ENCODE measurements around the gene SLC10A7. TPM values are rescaled to one million over a fixed set of nuclear protein-coding genes. Genes with fewer than 3 reads are reported as not detected.

SLC10A7 gene
- total and polyA plus RNA-seq, 2 donors (not counting 1 experiment from before 2014, with no cell fraction given), result 5.7 to 18.3 TPM

GRCh38 chr4:146398404-146398803 is 123.3 kb downstream of the SLC10A7 start:
- H3K27ac ChIP-seq (ENCODE audit: low read length in 2 of 2), result no peak overlapping the region
- Mint-ChIP-seq H3K27me3 (no peaks in the 10 kb centered on the region), H3K4me1 (no peaks in the 10 kb centered on the region), H3K9me3 (ENCODE audit: insufficient read depth) (no peaks in the 10 kb centered on the region), H3K4me3 (no peak overlapping the region), H3K27ac (no peak overlapping the region)
- ATAC-seq (ENCODE audit: low read depth), result no peak
- H4K20me1 ChIP-seq (ENCODE audit: control insufficient read depth, insufficient read depth, low read length, poor library complexity, severe bottlenecking), result no peaks in the 10 kb centered on the region
- no peak overlapping the region for H3K4me3 ChIP-seq (ENCODE audit: control extremely low read depth in 1 of 5, extremely low read depth in 1 of 5, insufficient read depth in 1 of 5, low read depth in 2 of 5, low read length in 4 of 5)
- H3K9ac ChIP-seq (ENCODE audit: low read length), result no peak overlapping the region
- ChIA-PET CTCF (no interaction called here), POLR2A (no interaction called here)
- H3K9me3 ChIP-seq (ENCODE audit: control extremely low read depth in 1 of 3, control insufficient read depth in 2 of 3, insufficient read depth in 1 of 3, low read length in 2 of 3), result no peaks in the 10 kb centered on the region
- H3K4me2 ChIP-seq (replicated peaks; ENCODE audit: low read depth, low read length, poor library complexity, severe bottlenecking), result no peak overlapping the region
- no peaks in the 10 kb centered on the region for H3K79me2 ChIP-seq (ENCODE audit: control insufficient read depth, insufficient read depth, low read length)
- H3K27me3 ChIP-seq (replicated peaks in 1 of 4; ENCODE audit: control extremely low read depth in 1 of 4, control insufficient read depth in 3 of 4, insufficient read depth in 4 of 4, low read length in 3 of 4), result no peaks in the 10 kb centered on the region
- TF ChIP-seq EZH2 (IDR thresholded peaks at IDR 0.05; ENCODE audit: borderline replicate concordance, insufficient read depth, low read depth, low read length, poor library complexity, severe bottlenecking), result no peak
- no peak for TF ChIP-seq CTCF (IDR thresholded peaks at IDR 0.05)
- no peak overlapping the region for H2AFZ ChIP-seq (ENCODE audit: insufficient read depth, low read depth, low read length, poor library complexity, severe bottlenecking)
- intact Hi-C loops (cut with micrococcal nuclease), result no loop called here
- H3K4me1 ChIP-seq (ENCODE audit: control insufficient read depth in 2 of 2, insufficient read depth in 2 of 2, low read length in 2 of 2), result no peaks in the 10 kb centered on the region
- no peaks in the 10 kb centered on the region for H3K36me3 ChIP-seq (replicated peaks in 1 of 2; ENCODE audit: control extremely low read depth in 1 of 2, control insufficient read depth in 1 of 2, extremely low read depth in 1 of 2, insufficient read depth in 2 of 2, low read length in 1 of 2)
- no CpG with 5 or more reads among the region's 1 CpG for WGBS (ENCODE audit: insufficient coverage)
- DNase-seq, result no peak

- Histone ChIP-seq H3K4me1 (ENCODE audit: control insufficient read depth in 2 of 2, insufficient read depth in 2 of 2, low read length in 2 of 2) (no peaks in the 10 kb centered on the region), H2AFZ (ENCODE audit: insufficient read depth, low read depth, low read length, poor library complexity, severe bottlenecking) (no peak overlapping the region), H3K27me3 (replicated peaks in 1 of 4; ENCODE audit: control extremely low read depth in 1 of 4, control insufficient read depth in 3 of 4, insufficient read depth in 4 of 4, low read length in 3 of 4) (no peaks in the 10 kb centered on the region), H4K20me1 (ENCODE audit: control insufficient read depth, insufficient read depth, low read length, poor library complexity, severe bottlenecking) (no peaks in the 10 kb centered on the region), H3K4me2 (replicated peaks; ENCODE audit: low read depth, low read length, poor library complexity, severe bottlenecking) (no peak overlapping the region), H3K9me3 (ENCODE audit: control extremely low read depth in 1 of 3, control insufficient read depth in 2 of 3, insufficient read depth in 1 of 3, low read length in 2 of 3) (no peaks in the 10 kb centered on the region), H3K79me2 (ENCODE audit: control insufficient read depth, insufficient read depth, low read length) (no peaks in the 10 kb centered on the region), H3K36me3 (replicated peaks in 1 of 2; ENCODE audit: control extremely low read depth in 1 of 2, control insufficient read depth in 1 of 2, extremely low read depth in 1 of 2, insufficient read depth in 2 of 2, low read length in 1 of 2) (no peaks in the 10 kb centered on the region), H3K4me3 (ENCODE audit: control extremely low read depth in 1 of 5, extremely low read depth in 1 of 5, insufficient read depth in 1 of 5, low read depth in 2 of 5, low read length in 4 of 5) (no peak overlapping the region), H3K27ac (ENCODE audit: low read length in 2 of 2) (no peak overlapping the region), H3K9ac (ENCODE audit: low read length) (no peak overlapping the region)
- no peak for DNase-seq
- Mint-ChIP-seq H3K27ac (no peak overlapping the region), H3K4me3 (no peak overlapping the region), H3K27me3 (no peaks in the 10 kb centered on the region), H3K4me1 (no peaks in the 10 kb centered on the region), H3K9me3 (ENCODE audit: insufficient read depth) (peaks cover 5% of the 10 kb centered on the region)
- no CpG with 5 or more reads among the region's 1 CpG for WGBS (ENCODE audit: insufficient coverage)
- no peak for ATAC-seq (ENCODE audit: low read depth)
- ChIA-PET CTCF (no interaction called here), POLR2A (no interaction called here)
- TF ChIP-seq CTCF (IDR thresholded peaks at IDR 0.05) (no peak), EZH2 (IDR thresholded peaks at IDR 0.05; ENCODE audit: borderline replicate concordance, insufficient read depth, low read depth, low read length, poor library complexity, severe bottlenecking) (no peak)
- intact Hi-C loops (cut with micrococcal nuclease), result no loop called here
These were observed 132.2 kb downstream of the SLC10A7 start for GRCh38 chr4:146389561-146389960.

Measured in B cell (primary cell).